Type B pancreatic cell (in vitro differentiated cells): ENCODE results near the gene BAHD1. TPM values are rescaled to one million over a fixed set of nuclear protein-coding genes. Genes with fewer than 3 reads are reported as not detected.

Experiments
- DNase-seq: peaks from one replicate; pipeline ENCODE4 v3.0.0; 2021; ENCODE audit warnings: mixed read lengths; ENCODE audit not compliant: unreplicated experiment; ENCODE audit errors: extremely low spot score
- H3K27ac Mint-ChIP-seq: 2 replicates; pipeline ENCODE4 v1.8.0; 2021; ENCODE audit warnings: mild to moderate bottlenecking, mixed read lengths
- H3K27me3 Mint-ChIP-seq: 2 replicates; pipeline ENCODE4 v1.8.0; 2021; ENCODE audit warnings: mixed read lengths
- H3K36me3 Mint-ChIP-seq: 2 replicates; pipeline ENCODE4 v1.8.0; 2021; ENCODE audit warnings: mixed read lengths
- H3K4me1 Mint-ChIP-seq: one replicate; pipeline ENCODE4 v1.8.0; 2021; ENCODE audit warnings: mixed read lengths; ENCODE audit not compliant: unreplicated experiment
- H3K4me3 Mint-ChIP-seq: 2 replicates; pipeline ENCODE4 v1.8.0; 2021; ENCODE audit warnings: mild to moderate bottlenecking, mixed read lengths
- H3K9me3 Mint-ChIP-seq: 2 replicates; pipeline ENCODE4 v1.8.0; 2021; ENCODE audit warnings: mixed read lengths
- CTCF ChIP-seq: fragments of 200-600 bp; sonication (generic); conservative IDR thresholded peaks from 2 replicates; pipeline ENCODE4 v1.5.0; 2021; ENCODE audit warnings: antibody characterized with exemption, mild to moderate bottlenecking
- total RNA-seq: library from RNA; stranded (reverse); gene quantifications from 2 replicates; pipeline ENCODE4 v1.2.1, GENCODE V29; 2021; ENCODE audit warnings: low replicate concordance

Gene BAHD1
- total RNA-seq, 1 donor from 2014 or later: 21.6 TPM

DNA sequence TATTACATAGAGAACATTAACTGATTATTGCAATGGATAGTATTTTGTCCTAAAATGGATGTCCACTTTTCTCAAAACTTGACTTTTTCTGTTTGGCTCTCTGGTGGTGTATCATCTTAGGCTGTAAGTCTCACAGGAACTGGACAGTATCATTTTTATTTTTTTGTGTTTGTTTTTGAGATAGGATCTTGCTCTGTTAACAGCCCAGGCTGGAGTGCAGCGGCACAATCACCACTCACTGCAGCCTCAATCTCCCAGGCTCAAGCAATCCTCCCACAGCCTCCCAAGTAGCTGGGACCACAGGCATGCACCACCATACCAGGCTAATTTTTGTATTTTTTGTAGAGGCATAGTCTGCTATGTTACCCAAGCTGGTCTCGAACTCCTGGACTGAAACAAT, 43.2 kb downstream of the BAHD1 start:
- Mint-ChIP-seq H3K27me3 (peaks cover 10% of the 10 kb centered on the region), H3K36me3 (no peaks in the 10 kb centered on the region), H3K9me3 (no peaks in the 10 kb centered on the region), H3K27ac (no peak overlapping the region), H3K4me3 (no peak overlapping the region), H3K4me1 (no peaks in the 10 kb centered on the region)
- no peak for DNase-seq
- TF ChIP-seq CTCF: no peak

DNA sequence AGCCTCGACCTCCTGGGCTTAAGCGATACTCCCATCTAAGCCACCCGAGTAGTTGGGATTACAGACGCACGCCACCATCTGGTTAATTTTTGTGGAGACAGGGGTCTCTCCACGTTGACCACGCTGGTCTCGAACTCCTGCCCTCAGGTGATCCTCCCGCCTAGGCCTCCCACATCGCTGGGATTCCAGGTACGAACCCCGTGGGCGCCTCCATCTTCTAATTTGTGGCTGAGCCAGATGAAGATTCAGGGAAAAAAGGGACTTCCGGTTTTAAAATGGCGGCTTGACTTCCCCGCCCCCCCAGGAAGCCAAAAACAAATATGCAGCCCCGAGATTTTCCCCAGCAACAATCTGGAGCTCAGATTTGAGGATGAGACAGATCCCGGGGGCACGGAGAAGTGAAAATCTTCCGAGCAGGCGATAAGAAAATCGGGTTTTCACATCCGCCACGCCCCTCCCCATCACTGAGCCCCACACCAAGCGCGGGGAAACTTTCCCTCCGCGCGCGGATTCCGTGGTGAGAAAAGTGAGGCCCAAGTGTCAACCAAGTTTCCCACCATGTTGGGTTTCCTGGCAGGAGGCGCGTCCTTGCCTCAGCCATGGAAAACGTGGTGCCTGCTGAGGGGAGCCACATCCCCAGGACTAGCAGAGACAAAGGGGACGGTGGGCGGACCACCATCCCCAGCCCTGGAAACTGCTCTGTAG, 45.5 kb downstream of the BAHD1 start:
- H3K27me3 Mint-ChIP-seq: peaks cover 10% of the 10 kb centered on the region
- no peaks in the 10 kb centered on the region for H3K9me3 Mint-ChIP-seq
- no peaks in the 10 kb centered on the region for H3K4me1 Mint-ChIP-seq
- H3K36me3 Mint-ChIP-seq: no peaks in the 10 kb centered on the region
- TF ChIP-seq CTCF: no peak
- no peak for DNase-seq
- H3K27ac Mint-ChIP-seq: no peak overlapping the region
- H3K4me3 Mint-ChIP-seq: no peak overlapping the region

DNA sequence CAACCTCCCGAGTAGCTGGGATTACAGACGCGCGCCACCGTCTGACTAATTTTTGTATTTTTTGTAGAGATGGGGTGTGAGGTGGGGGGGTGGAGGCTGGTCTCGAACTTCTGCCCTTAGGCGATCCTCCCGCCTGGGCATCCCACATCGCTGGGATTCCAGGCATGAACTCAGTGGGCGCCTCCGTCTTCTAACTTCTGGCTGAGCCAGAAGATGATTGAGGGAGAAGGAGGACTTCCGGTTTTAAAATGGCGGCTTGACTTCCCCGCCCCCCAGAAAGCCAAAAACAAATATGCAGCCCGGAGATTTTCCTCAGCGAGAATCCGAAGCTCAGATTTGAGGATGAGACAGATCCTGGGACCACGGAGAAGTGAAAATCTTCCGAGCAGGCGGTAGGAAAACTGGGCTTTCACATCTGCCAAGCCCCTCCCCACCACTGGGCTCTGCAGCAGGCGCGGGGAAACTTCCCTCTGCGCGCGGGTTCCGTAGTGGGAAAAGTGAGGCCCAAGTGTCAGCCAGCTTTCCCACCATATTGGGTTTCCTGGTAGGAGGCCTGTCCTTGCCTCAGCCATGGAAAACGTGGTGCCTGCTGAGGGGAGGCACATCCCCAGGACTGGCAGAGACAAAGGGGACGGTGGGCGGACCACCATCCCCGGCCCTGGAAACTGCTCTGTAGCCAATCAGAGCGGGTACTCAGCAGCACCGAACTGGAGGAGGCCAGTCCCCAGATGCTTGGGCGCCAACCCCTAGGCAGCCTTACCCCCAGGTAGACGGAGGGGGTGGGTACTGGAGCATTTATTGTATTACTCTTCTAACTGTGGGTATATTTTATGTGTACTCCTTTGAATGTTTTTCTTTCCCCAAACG, 47.3 kb downstream of the BAHD1 start:
- Mint-ChIP-seq H3K36me3 (no peaks in the 10 kb centered on the region), H3K9me3 (no peaks in the 10 kb centered on the region), H3K27ac (no peak overlapping the region), H3K4me1 (no peaks in the 10 kb centered on the region), H3K27me3 (peaks cover 2% of the 10 kb centered on the region), H3K4me3 (no peak overlapping the region)
- DNase-seq: no peak
- no peak for TF ChIP-seq CTCF

- no peak overlapping the region for H3K4me3 Mint-ChIP-seq
- DNase-seq: no peak
- peaks cover 6% of the 10 kb centered on the region for H3K27me3 Mint-ChIP-seq
- H3K9me3 Mint-ChIP-seq: no peaks in the 10 kb centered on the region
- H3K4me1 Mint-ChIP-seq: no peaks in the 10 kb centered on the region
- no peak overlapping the region for H3K27ac Mint-ChIP-seq
- no peak for TF ChIP-seq CTCF
- no peaks in the 10 kb centered on the region for H3K36me3 Mint-ChIP-seq
Measured at GRCh38 chr15:40489274-40490175, 48.8 kb downstream of the BAHD1 start.

DNA sequence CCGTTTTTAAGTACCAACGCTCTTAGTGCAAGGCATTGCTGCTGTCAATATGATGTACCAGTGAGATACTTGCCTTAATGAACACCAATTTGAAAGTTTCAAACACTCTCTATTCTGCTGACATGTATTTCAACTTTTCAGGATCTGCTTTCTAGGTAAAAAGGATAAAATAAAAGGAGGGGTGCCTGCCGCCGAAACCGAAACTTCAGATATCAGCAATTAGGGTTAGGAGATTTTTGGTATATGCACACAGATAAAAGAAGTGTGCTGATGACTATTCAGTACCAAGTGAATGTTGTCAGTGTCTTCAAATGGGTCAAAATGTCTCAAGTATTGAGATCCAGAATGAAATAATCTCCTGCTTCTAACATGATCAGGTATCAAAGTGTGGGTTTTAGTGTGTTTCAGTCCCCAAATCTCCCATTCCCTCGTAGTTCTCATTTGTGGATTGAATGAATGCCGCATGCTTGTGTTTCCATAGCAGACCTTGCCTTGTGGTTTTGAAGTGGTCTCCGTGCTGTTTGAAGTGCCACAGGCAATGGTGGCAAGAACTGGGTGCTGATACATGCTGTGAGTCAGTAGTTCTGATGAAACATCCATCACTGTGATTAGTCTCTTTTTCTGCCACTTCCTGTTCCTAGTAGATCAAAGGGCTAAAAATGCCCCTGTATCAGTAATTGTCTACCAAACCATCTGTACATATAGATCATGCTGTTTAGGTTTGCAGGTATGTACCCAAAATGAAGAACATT, 52.5 kb downstream of the BAHD1 start:
- peaks cover 12% of the 10 kb centered on the region for H3K27me3 Mint-ChIP-seq
- no peak for DNase-seq

More for the DNA sequence above, 52.5 kb downstream of the BAHD1 start:
- H3K4me1 Mint-ChIP-seq: no peaks in the 10 kb centered on the region
- no peaks in the 10 kb centered on the region for H3K9me3 Mint-ChIP-seq
- no peaks in the 10 kb centered on the region for H3K36me3 Mint-ChIP-seq
- H3K4me3 Mint-ChIP-seq: no peak overlapping the region
- TF ChIP-seq CTCF: no peak
- no peak overlapping the region for H3K27ac Mint-ChIP-seq
